ENCODE results near the gene KRT2.
A peak's percentile ranks its signal among the peaks of the same experiment; 100 is the strongest.

The KRT2 gene

DNA sequence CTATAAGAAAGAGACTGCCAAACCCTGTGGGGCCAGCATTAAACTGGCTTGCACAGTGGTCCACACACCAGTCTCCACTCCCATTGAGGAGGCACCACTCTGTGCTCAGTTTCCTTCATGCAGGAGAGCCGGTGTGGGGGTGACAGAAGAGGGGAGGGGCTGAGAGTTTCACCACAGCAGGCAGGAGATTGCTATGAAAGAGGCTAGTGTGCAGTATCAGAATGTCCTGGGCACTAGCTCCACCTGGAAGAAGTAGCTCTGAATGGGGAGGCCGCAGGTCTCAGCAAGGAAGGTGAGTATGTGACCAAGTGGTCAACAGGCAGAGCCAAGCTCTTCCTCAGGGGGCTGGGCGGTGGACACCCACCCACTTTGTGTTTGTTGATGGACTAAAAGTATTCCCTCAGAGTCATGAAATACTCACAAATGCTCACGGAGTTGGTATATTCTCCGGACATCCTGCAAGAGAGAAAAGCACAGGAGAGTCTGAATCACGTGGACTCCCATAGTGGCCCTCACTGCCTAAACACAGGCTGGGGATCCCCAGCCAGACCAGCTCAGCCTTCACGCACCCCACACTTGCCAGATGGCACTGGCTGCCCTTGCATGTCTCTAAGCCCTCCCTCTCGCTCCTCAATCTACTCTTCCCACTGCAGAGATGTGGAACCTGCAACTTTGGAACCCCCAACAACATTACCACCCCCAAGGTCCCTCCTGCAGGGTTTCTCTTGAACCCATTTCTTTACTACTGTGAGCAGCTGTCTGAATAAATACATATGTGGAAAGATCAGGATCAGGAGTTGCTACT lies 43.0 kb downstream of the KRT2 start:
- no peak overlapping the region for H3K27ac Mint-ChIP-seq
- H3K27me3 Mint-ChIP-seq, result no peaks in the 10 kb centered on the region
- peak in 1 of 2 donors; percentile 9 for DNase-seq
- H3K9me3 Mint-ChIP-seq, result no peaks in the 10 kb centered on the region
- H3K4me1 Mint-ChIP-seq, result peaks cover 84% of the 10 kb centered on the region
- ATAC-seq, result no peak
- H3K4me3 Mint-ChIP-seq, result no peak overlapping the region

DNA sequence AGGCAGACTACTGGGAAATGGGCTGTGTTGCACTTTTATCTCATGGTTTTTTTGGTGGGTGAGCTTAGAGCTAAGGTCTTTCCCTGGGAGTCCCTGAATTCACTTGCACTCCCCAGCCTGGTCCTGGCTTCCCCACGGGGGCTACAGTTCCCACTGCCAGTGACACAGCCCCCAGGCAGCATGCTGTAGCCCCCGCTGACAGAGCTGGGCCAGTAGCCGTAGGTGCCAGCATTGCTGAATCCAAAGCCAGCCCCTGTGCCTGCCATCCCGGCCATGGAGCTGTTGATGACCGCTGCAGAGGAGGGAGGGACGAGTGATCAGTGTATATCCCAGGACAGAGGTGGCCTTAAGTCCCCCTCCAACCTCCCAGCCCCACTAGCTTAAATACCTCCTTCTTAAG lies 43.9 kb downstream of the KRT2 start:
- Mint-ChIP-seq H3K4me3 (no peak overlapping the region), H3K27me3 (no peaks in the 10 kb centered on the region), H3K4me1 (peaks cover 84% of the 10 kb centered on the region), H3K9me3 (no peaks in the 10 kb centered on the region), H3K27ac (no peak overlapping the region)
- ATAC-seq, result no peak
- no peak for DNase-seq

DNA sequence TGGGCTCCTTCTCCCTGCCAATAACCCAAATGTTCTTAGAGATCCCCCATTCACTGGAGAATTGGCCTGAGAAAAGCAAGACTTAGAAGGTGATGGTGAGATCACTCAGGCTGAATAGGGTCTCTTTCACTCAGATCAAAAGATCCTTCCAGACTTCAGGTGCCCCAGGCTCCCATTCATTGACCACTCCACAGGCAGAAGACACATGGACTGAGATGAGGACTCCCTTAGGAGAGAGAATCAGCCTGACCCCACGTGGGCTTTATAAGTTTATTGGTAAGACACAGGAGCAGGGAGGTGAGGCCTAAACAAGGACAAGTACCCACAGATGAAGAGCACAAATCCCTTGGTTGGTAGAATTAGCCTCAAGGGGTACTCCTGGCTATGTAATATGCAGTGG lies 44.7 kb downstream of the KRT2 start:
- peaks cover 84% of the 10 kb centered on the region for H3K4me1 Mint-ChIP-seq
- no peak overlapping the region for H3K4me3 Mint-ChIP-seq
- no peak for DNase-seq
- H3K9me3 Mint-ChIP-seq, result no peaks in the 10 kb centered on the region
- no peaks in the 10 kb centered on the region for H3K27me3 Mint-ChIP-seq
- ATAC-seq, result no peak
- H3K27ac Mint-ChIP-seq, result no peak overlapping the region

DNA sequence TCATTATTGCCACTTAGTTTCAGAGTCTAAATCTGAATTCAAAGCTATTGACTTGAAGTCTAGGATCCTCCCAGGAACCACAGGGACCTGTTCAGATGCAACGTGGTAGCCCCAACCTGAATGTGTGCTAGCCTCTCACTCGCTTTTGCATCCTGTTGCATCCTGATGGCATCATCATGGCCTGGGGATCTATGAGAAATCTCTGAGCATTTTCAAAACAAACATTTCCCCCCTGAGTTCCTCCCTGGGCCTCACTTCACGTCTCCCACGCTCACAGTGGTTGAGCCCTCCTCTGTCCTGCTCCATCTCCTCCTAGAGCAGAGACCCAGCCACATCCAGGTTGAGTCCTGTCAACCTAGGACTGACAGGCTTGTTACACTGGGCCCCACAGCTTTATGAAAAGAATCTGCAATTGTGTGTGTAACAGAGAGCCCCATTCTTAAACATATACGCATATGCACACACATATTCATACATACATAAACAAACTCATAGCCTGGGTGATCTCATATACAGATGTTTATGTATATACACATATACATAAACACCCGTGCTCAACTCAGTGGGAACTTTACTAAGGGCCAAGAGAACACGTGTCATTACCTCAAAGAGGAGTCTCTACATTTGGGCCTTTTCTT lies 45.3 kb downstream of the KRT2 start:
- no peak for ATAC-seq
- peaks cover 81% of the 10 kb centered on the region for H3K4me1 Mint-ChIP-seq
- no peak overlapping the region for H3K4me3 Mint-ChIP-seq

DNA sequence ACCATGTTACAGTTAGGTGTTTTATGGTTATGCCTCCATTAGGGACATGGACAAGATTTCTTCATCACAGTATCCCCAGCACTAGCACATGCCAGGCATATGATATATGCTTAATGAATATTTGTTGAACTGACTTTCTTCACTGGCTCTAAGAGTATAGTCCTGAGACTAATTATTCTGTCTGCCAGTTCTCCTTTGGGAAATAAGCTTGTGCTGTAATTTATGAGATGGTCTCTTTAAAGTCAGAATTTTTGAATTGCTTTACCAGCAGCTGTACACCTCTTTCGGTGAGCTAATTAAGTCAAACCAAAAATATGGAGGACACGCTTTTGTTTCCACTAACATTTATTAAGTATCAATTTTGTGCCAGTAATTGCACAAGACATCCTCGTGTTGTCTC lies 45.9 kb downstream of the KRT2 start:
- H3K4me1 Mint-ChIP-seq, result peaks cover 75% of the 10 kb centered on the region
- no peaks in the 10 kb centered on the region for H3K9me3 Mint-ChIP-seq
- H3K4me3 Mint-ChIP-seq, result no peak overlapping the region
- no peak for DNase-seq
- no peaks in the 10 kb centered on the region for H3K27me3 Mint-ChIP-seq
- H3K27ac Mint-ChIP-seq, result no peak overlapping the region
- no peak for ATAC-seq

More for the DNA sequence above, 45.3 kb downstream of the KRT2 start:
- DNase-seq, result no peak
- Mint-ChIP-seq H3K27ac (peak overlapping the region in 1 of 2 donors; percentile 90), H3K27me3 (no peaks in the 10 kb centered on the region), H3K9me3 (no peaks in the 10 kb centered on the region)

DNA sequence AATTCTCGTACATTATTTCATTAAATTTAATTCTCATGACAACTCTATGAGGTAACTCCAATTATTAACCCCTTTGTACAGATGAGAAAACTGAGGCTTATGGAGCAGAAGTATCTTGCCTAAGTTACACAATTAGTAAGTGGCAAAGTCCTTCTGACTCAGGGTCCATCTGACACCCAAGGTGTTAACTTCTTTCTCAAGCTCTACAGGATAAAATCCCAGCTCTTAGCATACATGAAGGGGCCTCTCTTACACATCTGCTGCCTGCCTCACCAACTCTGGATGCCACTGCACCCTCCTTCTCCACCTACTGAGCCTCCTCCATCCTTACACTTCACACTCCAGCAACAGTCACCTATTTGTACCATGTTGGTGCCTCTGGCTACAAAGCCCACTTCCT lies 46.5 kb downstream of the KRT2 start:
- DNase-seq (no peak), ATAC-seq (no peak)
- Mint-ChIP-seq H3K27ac (no peak overlapping the region), H3K4me1 (peaks cover 69% of the 10 kb centered on the region), H3K27me3 (no peaks in the 10 kb centered on the region), H3K4me3 (no peak overlapping the region), H3K9me3 (no peaks in the 10 kb centered on the region)

DNA sequence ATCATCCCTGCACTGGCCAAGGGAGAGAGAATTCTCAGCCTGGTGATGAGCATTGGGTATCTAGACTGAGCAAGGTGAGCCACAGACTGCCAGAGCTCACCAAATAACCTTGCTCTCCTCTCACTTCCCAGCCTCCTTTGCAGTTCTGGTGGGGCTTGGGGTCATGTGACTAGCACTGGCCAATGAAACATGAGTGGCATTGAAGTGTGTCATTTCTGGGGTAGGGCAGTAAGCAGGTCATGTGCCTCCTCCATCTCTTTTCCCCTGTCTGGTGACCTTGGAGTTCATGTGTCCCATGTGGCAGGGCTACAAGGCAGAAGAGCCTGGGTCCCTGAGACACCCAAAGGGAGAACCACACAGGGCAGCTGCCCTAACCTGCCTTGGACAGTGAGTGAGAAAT lies 47.2 kb downstream of the KRT2 start:
- H3K27me3 Mint-ChIP-seq, result no peaks in the 10 kb centered on the region
- peak; percentile 54 for ATAC-seq
- no peak overlapping the region for H3K27ac Mint-ChIP-seq
- H3K4me1 Mint-ChIP-seq, result peaks cover 63% of the 10 kb centered on the region
- H3K4me3 Mint-ChIP-seq, result peak overlapping the region in 1 of 2 donors; percentile 19
- peak in 1 of 2 donors; percentile 31 for DNase-seq
- H3K9me3 Mint-ChIP-seq, result no peaks in the 10 kb centered on the region

DNA sequence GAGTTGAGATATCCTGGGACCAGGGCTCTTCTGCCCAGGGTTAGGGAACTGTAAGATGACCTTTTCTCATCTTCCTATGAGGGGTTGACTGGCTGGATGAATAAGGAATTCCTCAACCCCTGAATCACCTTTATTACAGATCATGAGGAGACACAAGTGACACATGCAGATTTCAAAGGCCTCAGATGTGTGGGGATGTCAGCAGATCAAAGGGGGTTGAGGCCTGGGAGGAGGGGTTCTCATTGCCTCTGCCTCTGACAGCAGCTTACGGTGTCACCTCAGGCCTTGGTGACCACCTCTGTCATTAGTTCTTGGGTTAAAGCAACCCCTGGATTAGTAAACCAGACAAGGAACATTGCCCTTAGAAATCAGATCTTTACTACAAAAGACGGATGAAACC lies 48.7 kb downstream of the KRT2 start:
- DNase-seq (no peak), ATAC-seq (no peak)
- Mint-ChIP-seq H3K27me3 (no peaks in the 10 kb centered on the region), H3K9me3 (no peaks in the 10 kb centered on the region), H3K27ac (no peak overlapping the region), H3K4me3 (no peak overlapping the region), H3K4me1 (peaks cover 47% of the 10 kb centered on the region)

DNA sequence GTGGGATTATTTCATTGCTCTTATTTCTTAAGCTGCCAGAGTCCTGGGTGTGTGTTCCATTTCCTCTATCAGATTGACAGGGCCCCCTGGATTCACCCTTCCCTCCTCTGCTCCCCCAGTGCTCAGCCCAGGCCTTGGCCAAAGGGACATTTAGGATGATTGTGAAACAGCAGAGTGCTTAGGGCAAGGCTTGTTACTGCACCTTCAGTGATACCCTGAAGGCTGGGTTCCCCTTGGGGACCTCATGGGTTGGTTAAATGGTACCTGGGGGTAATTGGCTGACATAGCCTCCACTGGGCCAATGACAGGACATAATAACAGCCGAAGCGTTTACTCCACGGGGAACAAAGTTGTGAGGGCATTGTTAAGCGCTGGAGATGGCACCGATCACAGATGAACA lies 49.5 kb downstream of the KRT2 start:
- H3K4me1 Mint-ChIP-seq, result peaks cover 39% of the 10 kb centered on the region
- no peak overlapping the region for H3K27ac Mint-ChIP-seq
- H3K27me3 Mint-ChIP-seq, result no peaks in the 10 kb centered on the region
- DNase-seq, result no peak
- no peak for ATAC-seq
- no peak overlapping the region for H3K4me3 Mint-ChIP-seq
- H3K9me3 Mint-ChIP-seq, result no peaks in the 10 kb centered on the region

DNA sequence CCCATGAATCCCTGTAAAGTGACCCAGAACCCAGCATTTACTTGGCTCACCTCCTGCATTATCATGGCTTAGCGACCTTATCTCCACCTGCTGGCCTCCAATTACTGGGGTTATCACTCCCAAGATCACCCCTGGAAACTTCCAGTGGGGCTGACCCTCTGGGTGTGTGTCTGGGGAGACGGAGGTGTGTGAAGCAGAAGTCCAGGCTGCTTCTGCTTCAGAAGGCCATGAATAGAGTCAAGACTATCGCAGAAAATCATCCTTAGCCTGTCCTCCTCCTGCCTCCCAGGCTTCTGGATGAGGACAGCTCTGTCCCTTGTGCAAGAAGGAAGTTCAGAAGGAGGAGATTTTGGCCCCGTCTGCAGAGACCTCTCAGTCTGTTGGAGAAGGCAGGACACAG lies 50.3 kb downstream of the KRT2 start:
- DNase-seq (no peak), ATAC-seq (no peak)
- Mint-ChIP-seq H3K27me3 (no peaks in the 10 kb centered on the region), H3K4me1 (peaks cover 31% of the 10 kb centered on the region), H3K4me3 (no peak overlapping the region), H3K9me3 (no peaks in the 10 kb centered on the region), H3K27ac (no peak overlapping the region)

DNA sequence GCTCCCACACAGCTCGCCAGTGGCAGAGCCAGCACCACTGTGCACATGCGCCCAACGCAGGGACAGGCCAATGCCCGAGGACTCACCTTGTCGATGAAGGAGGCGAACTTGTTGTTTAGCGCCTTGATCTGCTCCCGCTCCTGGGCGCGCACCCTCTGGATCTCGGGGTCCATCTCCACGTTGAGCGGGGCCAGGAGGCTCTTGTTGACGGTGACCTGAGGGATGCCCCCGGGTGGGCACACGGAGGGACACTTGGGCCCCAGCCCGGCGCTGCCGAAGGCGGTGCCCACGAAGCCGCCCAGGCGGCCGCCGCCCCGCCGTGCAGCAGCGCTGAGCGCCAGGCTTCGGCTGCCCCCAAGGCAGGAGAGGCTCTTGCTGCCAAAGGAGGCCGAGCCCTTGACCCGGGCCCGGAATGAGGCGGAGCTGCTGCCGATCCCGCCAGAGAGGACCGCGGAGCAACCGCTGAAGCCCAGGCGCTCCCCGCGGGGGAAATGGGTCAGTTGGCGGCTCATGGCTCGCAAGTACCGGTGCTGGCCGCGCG lies 51.0 kb downstream of the KRT2 start, which contains the start of gene KRT72:
KRT72 (minus strand) TSS at position 523 of the 541 bp plus-strand sequence; CDS start at position 512, 11 bp downstream.
- H3K27ac Mint-ChIP-seq, result no peak within 1 kb of the TSS
- H3K9me3 Mint-ChIP-seq, result no peaks in the 10 kb centered on the region
- DNase-seq (peak in 1 of 2 donors; percentile 5), ATAC-seq (no peak)
- peaks cover 27% of the 10 kb centered on the region for H3K4me1 Mint-ChIP-seq
- no peak within 1 kb of the TSS for H3K4me3 Mint-ChIP-seq
- no peaks in the 10 kb centered on the region for H3K27me3 Mint-ChIP-seq

DNA sequence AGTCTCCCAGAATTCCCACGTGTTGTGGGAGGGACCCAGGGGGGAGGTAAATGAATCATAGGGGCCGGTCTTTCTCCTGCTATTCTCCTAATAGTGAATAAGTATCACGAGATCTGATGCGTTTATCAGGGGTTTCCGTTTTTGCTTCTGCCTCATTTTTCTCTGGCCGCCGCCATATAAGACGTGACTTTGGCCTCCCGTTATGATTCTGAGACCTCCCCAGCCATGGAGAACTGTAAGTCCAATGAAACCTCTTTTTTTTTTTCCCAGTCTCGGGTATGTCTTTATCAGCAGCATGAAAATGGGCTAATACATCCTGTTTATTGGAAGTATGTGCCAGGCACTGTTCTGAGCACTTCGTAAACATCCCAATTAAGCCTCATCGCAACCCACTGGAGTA lies 51.5 kb downstream of the KRT2 start:
- ATAC-seq (no peak), DNase-seq (no peak)
- H3K27me3 Mint-ChIP-seq, result no peaks in the 10 kb centered on the region
- no peaks in the 10 kb centered on the region for H3K9me3 Mint-ChIP-seq
- peaks cover 21% of the 10 kb centered on the region for H3K4me1 Mint-ChIP-seq
- no peak overlapping the region for H3K4me3 Mint-ChIP-seq
- no peak overlapping the region for H3K27ac Mint-ChIP-seq

DNA sequence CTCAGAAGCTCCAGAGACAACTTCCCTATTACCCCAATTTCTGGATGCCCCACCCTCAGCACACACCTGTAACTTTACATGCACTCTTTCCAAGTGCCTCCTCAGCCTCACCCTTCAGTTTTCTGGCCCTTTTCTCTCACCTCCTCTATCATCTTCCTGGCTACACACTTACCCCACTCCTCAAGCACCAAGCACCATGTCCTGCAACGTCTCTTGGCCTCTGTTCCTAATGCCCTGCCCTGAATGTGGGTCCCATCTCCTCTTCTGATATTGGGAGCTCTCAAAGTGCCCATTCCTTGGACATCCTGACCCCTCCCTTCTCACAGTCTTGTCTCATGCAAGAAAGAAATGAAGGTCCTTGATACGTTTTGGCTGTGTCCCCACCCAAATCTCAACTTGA lies 51.9 kb downstream of the KRT2 start:
- Mint-ChIP-seq H3K9me3 (no peaks in the 10 kb centered on the region), H3K27me3 (no peaks in the 10 kb centered on the region), H3K4me3 (no peak overlapping the region), H3K27ac (no peak overlapping the region), H3K4me1 (peaks cover 20% of the 10 kb centered on the region)
- ATAC-seq (no peak), DNase-seq (no peak)

DNA sequence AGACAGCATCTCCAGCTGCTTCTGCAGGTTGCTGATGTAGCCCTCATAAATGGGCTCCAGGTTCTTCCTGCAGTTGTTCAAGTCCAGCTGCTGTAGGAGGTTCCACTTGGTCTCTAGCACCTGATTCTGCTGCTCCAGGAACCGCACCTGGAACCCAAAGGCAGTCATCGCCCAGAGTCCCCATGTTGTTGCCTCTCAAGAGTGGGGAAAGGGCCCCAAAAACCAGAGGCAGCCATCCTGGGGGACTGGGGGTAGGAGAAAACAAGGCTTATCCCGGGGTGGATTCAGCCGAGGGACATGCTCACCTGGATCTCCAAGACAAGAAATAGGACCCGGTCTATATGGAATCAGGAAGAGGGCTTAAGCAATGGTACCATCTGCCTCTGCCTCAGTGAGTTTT lies 53.0 kb downstream of the KRT2 start:
- Mint-ChIP-seq H3K9me3 (no peaks in the 10 kb centered on the region), H3K4me1 (peaks cover 19% of the 10 kb centered on the region), H3K27me3 (no peaks in the 10 kb centered on the region), H3K27ac (no peak overlapping the region), H3K4me3 (no peak overlapping the region)
- ATAC-seq, result no peak
- DNase-seq, result no peak
